Activated CD4-positive, alpha-beta T cell treated with anti-CD3 and anti-CD28 coated beads, Interleukin-2, amount 10 ng/mL, durations not matched to agents 7 days and 5 days (primary cell): ENCODE results near the gene ZMAT5. TPM values are rescaled to one million over a fixed set of nuclear protein-coding genes. Genes with fewer than 3 reads are reported as not detected.
A peak's percentile ranks its signal among the peaks of the same experiment; 100 is the strongest.

ENCODE experiments used
- CTCF ChIA-PET: fragments of 350-600 bp; sonication (Branson Sonifier 250); formaldehyde crosslinking; loops from one replicate; lab custom pipeline; 2021; ENCODE audit warnings: antibody characterized with exemption; lab: Charles Lee
- POLR2A ChIA-PET: fragments of 350-600 bp; sonication (Branson Sonifier 250); formaldehyde crosslinking; loops from one replicate; lab custom pipeline; 2021; ENCODE audit warnings: antibody characterized with exemption; lab: Charles Lee
- DNase-seq: peaks from one replicate; pipeline ENCODE4 v3.0.0-alpha.2; 2020
- H3K27ac Mint-ChIP-seq: one replicate; pipeline ENCODE4 v1.8.0; 2021; ENCODE audit warnings: mild to moderate bottlenecking, moderate library complexity, mixed read lengths
- H3K27me3 Mint-ChIP-seq: one replicate; pipeline ENCODE4 v1.8.0; 2021; ENCODE audit warnings: mixed read lengths
- H3K36me3 Mint-ChIP-seq: one replicate; pipeline ENCODE4 v1.8.0; 2021; ENCODE audit warnings: low read depth, mixed read lengths
- H3K4me1 Mint-ChIP-seq: one replicate; pipeline ENCODE4 v1.8.0; 2021; ENCODE audit warnings: mixed read lengths
- H3K4me3 Mint-ChIP-seq: one replicate; pipeline ENCODE4 v1.8.0; 2021; ENCODE audit warnings: mild to moderate bottlenecking, moderate library complexity, mixed read lengths
- H3K9me3 Mint-ChIP-seq: one replicate; pipeline ENCODE4 v1.8.0; 2021; ENCODE audit warnings: mixed read lengths
- total RNA-seq, 2 experiments: library from RNA; stranded (reverse); gene quantifications; one replicate each; pipeline ENCODE4 v1.2.3, GENCODE V29; 2021

ZMAT5 gene
- total RNA-seq, 2 experiments from 2014 or later = 19.3 to 21.0 TPM

DNA sequence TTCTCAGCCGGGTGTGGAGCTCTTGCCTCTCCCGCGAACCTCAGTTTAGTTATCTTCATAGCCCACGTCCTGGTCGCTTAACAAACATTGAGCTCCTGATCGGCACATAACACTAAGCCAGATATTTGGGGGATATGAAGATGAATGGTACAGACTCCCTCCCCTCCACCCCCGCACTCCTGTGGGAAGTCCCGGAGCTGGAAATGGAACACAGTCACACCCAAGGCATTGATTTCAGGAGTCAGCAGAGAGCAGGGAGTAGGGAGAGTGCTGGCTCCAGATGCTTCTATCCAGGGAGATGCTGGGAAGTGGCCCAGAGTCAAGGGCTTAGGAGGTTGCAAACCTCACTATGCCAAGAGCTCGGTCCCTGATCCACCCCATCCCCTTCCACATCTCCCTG, 73.1 kb downstream of the ZMAT5 start:
- H3K9me3 Mint-ChIP-seq = no peaks in the 10 kb centered on the region
- H3K27me3 Mint-ChIP-seq = no peaks in the 10 kb centered on the region
- no peaks in the 10 kb centered on the region for H3K4me1 Mint-ChIP-seq
- ChIA-PET CTCF (interaction anchor here (0.6 to 1.7 kb wide), 4 partner anchors 9 to 116 kb away, joined by 3 to 4 read pairs (median 3); no protein-coding TSS in a partner anchor), POLR2A (no interaction called here)
- H3K4me3 Mint-ChIP-seq = no peak overlapping the region
- H3K27ac Mint-ChIP-seq = no peak overlapping the region
- no peak for DNase-seq
- peaks cover 4% of the 10 kb centered on the region for H3K36me3 Mint-ChIP-seq

DNA sequence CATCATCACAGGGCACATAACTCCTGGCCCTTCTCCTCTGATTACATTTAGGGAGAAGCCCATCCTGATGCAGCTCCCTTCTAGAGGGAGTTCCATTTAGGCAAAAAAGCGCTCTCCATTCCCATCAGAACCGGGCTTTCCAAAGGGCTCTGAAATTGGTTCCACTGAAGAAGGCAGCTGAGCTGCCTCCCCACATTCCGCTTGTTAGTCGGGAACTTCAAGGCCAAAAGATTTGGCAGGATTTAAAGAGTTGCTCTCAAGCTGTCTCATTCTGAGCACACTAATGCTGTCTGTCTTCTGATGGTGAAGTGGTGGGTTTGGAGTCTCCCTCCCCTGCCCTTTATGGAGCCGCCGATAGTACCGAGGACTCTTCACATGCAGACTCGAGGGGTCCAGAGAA, 73.6 kb downstream of the ZMAT5 start:
- H3K36me3 Mint-ChIP-seq = peaks cover 4% of the 10 kb centered on the region
- no peaks in the 10 kb centered on the region for H3K27me3 Mint-ChIP-seq
- DNase-seq = no peak
- ChIA-PET POLR2A (no interaction called here), CTCF (interaction anchor here (0.6 to 1.7 kb wide), 5 partner anchors 8 to 116 kb away, joined by 3 to 4 read pairs (median 3); no protein-coding TSS in a partner anchor)
- no peaks in the 10 kb centered on the region for H3K9me3 Mint-ChIP-seq
- H3K4me3 Mint-ChIP-seq = no peak overlapping the region
- H3K27ac Mint-ChIP-seq = no peak overlapping the region
- no peaks in the 10 kb centered on the region for H3K4me1 Mint-ChIP-seq

- Mint-ChIP-seq H3K27me3 (no peaks in the 10 kb centered on the region), H3K27ac (peak overlapping the region; percentile 9), H3K9me3 (no peaks in the 10 kb centered on the region), H3K4me3 (no peak overlapping the region), H3K36me3 (peaks cover 4% of the 10 kb centered on the region), H3K4me1 (no peaks in the 10 kb centered on the region)
- POLR2A ChIA-PET = no interaction called here
- CTCF ChIA-PET = interaction anchor here (1.0 to 1.5 kb wide), 2 partner anchors 10 to 18 kb away, joined by 3 to 4 read pairs; no protein-coding TSS in a partner anchor
- no peak for DNase-seq
These were observed 74.5 kb downstream of the ZMAT5 start for GRCh38 chr22:29692327-29692640.

DNA sequence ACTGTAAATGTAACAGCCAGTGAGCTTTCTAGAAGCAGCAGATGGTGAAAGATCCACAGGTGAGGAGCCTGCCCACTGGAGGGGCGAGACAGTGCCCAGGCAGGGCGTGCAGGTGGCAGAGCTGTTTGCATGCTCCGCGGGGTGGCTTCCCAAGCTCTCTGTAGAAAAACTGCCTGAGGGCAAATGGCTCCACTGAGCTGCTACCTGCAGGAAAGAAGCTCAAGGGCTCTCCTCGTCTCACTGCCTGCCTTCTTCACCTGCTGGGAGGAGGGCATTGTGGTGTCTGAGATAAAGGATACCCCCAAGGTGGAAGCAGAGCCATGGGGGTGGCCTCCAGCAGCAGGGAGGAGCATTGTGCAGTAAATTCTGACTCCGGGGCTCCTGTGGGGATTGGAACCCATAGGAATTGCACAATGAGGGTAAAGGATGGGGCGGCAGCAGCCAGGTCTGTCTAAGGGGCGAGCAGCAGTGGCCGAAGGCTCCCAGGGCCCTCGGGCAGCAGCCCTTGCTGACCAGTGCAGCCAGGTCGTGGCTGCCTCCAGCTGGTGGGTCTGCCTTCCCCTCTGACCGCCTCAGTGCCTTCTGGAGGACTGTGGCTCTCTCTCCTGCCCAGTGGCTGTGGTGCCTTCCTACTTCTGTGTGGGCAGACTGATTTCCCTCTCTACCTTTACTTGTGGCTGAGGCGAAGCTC, 75.0 kb downstream of the ZMAT5 start:
- no peak for DNase-seq
- H3K27ac Mint-ChIP-seq = peak overlapping the region; percentile 9
- POLR2A ChIA-PET = interaction anchor here (0.6 kb wide), 1 partner anchor 9 kb away, joined by 3 read pairs; no protein-coding TSS in a partner anchor

GRCh38 chr22:29690476-29690875, 76.3 kb downstream of the ZMAT5 start:
- ChIA-PET CTCF (interaction anchor here (1.0 to 1.8 kb wide), 3 partner anchors 10 to 125 kb away, joined by 3 to 7 read pairs (median 3); no protein-coding TSS in a partner anchor), POLR2A (no interaction called here)
- Mint-ChIP-seq H3K4me3 (no peak overlapping the region), H3K27ac (no peak overlapping the region), H3K27me3 (no peaks in the 10 kb centered on the region), H3K9me3 (no peaks in the 10 kb centered on the region), H3K4me1 (no peaks in the 10 kb centered on the region), H3K36me3 (peaks cover 6% of the 10 kb centered on the region)
- no peak for DNase-seq

More for the DNA sequence above, 75.0 kb downstream of the ZMAT5 start:
- H3K9me3 Mint-ChIP-seq = no peaks in the 10 kb centered on the region
- peaks cover 4% of the 10 kb centered on the region for H3K36me3 Mint-ChIP-seq
- CTCF ChIA-PET = interaction anchor here (1.0 to 1.5 kb wide), 2 partner anchors 11 to 397 kb away, joined by 3 to 4 read pairs; no protein-coding TSS in a partner anchor
- H3K27me3 Mint-ChIP-seq = no peaks in the 10 kb centered on the region
- no peaks in the 10 kb centered on the region for H3K4me1 Mint-ChIP-seq
- no peak overlapping the region for H3K4me3 Mint-ChIP-seq

DNA sequence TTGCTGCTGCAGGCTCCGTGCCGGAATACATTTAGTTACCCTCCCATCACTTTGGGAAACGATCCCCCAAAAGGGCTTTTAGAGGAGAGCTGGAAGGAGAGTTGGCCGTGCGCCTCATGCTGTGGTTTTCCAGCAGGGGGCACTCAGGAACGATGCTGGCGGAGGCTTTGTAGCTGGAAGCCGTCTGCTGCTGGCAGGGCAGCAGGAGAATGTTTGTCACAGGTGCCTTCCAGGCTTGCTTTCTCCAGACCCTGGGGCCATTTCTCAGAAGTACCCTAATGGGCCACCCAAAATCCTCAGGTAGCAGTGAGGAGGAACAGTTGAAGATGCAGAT, 77.0 kb downstream of the ZMAT5 start:
- Mint-ChIP-seq H3K36me3 (peaks cover 5% of the 10 kb centered on the region), H3K4me1 (no peaks in the 10 kb centered on the region), H3K9me3 (no peaks in the 10 kb centered on the region), H3K27me3 (no peaks in the 10 kb centered on the region), H3K27ac (no peak overlapping the region), H3K4me3 (no peak overlapping the region)
- ChIA-PET POLR2A (no interaction called here), CTCF (interaction anchor here (1.0 to 1.8 kb wide), 3 partner anchors 10 to 125 kb away, joined by 3 to 7 read pairs (median 3); no protein-coding TSS in a partner anchor)
- peak; percentile 47 for DNase-seq

- Mint-ChIP-seq H3K4me1 (no peaks in the 10 kb centered on the region), H3K36me3 (peaks cover 6% of the 10 kb centered on the region), H3K27ac (no peak overlapping the region), H3K4me3 (no peak overlapping the region), H3K27me3 (no peaks in the 10 kb centered on the region), H3K9me3 (no peaks in the 10 kb centered on the region)
- no peak for DNase-seq
- POLR2A ChIA-PET = no interaction called here
- CTCF ChIA-PET = interaction anchor here (0.7 to 1.8 kb wide), 4 partner anchors 9 to 165 kb away, joined by 3 to 7 read pairs (median 3); no protein-coding TSS in a partner anchor
These were observed 77.5 kb downstream of the ZMAT5 start for GRCh38 chr22:29689206-29689879.

- POLR2A ChIA-PET = no interaction called here
- Mint-ChIP-seq H3K9me3 (no peaks in the 10 kb centered on the region), H3K27ac (no peak overlapping the region), H3K27me3 (no peaks in the 10 kb centered on the region), H3K4me3 (no peak overlapping the region), H3K4me1 (no peaks in the 10 kb centered on the region), H3K36me3 (peaks cover 23% of the 10 kb centered on the region)
- no peak for DNase-seq
- CTCF ChIA-PET = interaction anchor here (1.3 to 1.5 kb wide), 2 partner anchors 10 to 12 kb away, joined by 4 read pairs; no protein-coding TSS in a partner anchor
These were observed 82.6 kb downstream of the ZMAT5 start for GRCh38 chr22:29684244-29684643.

- no peak overlapping the region for H3K27ac Mint-ChIP-seq
These were observed 83.3 kb downstream of the ZMAT5 start for GRCh38 chr22:29683536-29683935.

More at GRCh38 chr22:29683536-29683935, 83.3 kb downstream of the ZMAT5 start:
- ChIA-PET CTCF (interaction anchor here (1.5 kb wide), 1 partner anchor 11 kb away, joined by 4 read pairs; no protein-coding TSS in a partner anchor), POLR2A (no interaction called here)
- H3K27me3 Mint-ChIP-seq = no peaks in the 10 kb centered on the region
- H3K36me3 Mint-ChIP-seq = peaks cover 23% of the 10 kb centered on the region
- no peak for DNase-seq
- H3K4me3 Mint-ChIP-seq = no peak overlapping the region
- no peaks in the 10 kb centered on the region for H3K4me1 Mint-ChIP-seq
- no peaks in the 10 kb centered on the region for H3K9me3 Mint-ChIP-seq

Other genes with a start within 250 kb of the ZMAT5 start
- gene THOC5, start 213.2 kb downstream of the ZMAT5 start, total RNA-seq = 10 to 100 TPM; 48.6 to 61.5 TPM
- gene NIPSNAP1, start 185.9 kb downstream of the ZMAT5 start, total RNA-seq = 10 to 100 TPM; 38.7 to 38.9 TPM
- 10 to 100 TPM; 56.7 to 57.2 TPM for gene NF2, start 163.4 kb downstream of the ZMAT5 start, total RNA-seq
- gene CABP7, start 47.0 kb downstream of the ZMAT5 start, total RNA-seq = under 1 TPM in 1 of 2 experiments, not detected in 1; 0.06 TPM
- gene UQCR10, start 362 bp upstream of the ZMAT5 start, total RNA-seq = 10 to 100 TPM; 88.2 to 96.3 TPM
- gene ASCC2, start 71.3 kb upstream of the ZMAT5 start, total RNA-seq = 10 to 100 TPM; 92.4 to 96.4 TPM
- 10 to 100 TPM; 24.3 to 27.9 TPM for gene MTMR3, start 116.2 kb upstream of the ZMAT5 start, total RNA-seq